ENCODE data around the gene DUSP3.

DUSP3 gene

GRCh38 chr17:43769426-43769825 lies 9.4 kb downstream of the DUSP3 start:
- TF ChIP-seq POLR2A (IDR thresholded peaks at IDR 0.05; ENCODE audit: low read length): no peak
- TF ChIP-seq GATA1 (IDR thresholded peaks at IDR 0.05; ENCODE audit: low read depth, low read length): no peak
- no peak for DNase-seq

DNA sequence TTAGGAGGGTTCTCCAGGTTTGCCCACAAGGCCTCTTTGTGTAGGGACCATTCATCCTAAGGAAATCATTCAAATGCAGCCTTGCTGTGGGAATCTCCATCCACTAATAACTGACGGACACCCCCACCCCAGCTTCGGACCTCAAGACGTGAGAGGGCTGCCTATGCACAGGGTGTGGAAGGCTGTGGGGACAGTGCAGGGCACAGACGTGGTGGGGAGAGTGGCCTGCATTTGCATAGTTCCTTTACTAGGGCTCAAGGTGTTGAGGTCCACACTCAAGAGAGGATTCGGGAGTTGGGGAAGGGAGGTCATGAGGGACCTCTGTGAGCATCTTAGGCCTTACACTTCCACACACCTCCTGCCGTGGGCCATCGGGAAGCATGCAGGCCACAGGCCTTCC lies 9.8 kb downstream of the DUSP3 start:
- no peak for DNase-seq

GRCh38 chr17:43768382-43768781 lies 10.4 kb downstream of the DUSP3 start:
- DNase-seq: no peak
- TF ChIP-seq GATA1 (IDR thresholded peaks at IDR 0.05; ENCODE audit: low read depth, low read length) (no peak), POLR2A (IDR thresholded peaks at IDR 0.05; ENCODE audit: low read length) (no peak)

More for the DNA sequence above, 9.8 kb downstream of the DUSP3 start:
- TF ChIP-seq POLR2A (IDR thresholded peaks at IDR 0.05; ENCODE audit: low read length): no peak
- TF ChIP-seq GATA1 (IDR thresholded peaks at IDR 0.05; ENCODE audit: low read depth, low read length): no peak

DNA sequence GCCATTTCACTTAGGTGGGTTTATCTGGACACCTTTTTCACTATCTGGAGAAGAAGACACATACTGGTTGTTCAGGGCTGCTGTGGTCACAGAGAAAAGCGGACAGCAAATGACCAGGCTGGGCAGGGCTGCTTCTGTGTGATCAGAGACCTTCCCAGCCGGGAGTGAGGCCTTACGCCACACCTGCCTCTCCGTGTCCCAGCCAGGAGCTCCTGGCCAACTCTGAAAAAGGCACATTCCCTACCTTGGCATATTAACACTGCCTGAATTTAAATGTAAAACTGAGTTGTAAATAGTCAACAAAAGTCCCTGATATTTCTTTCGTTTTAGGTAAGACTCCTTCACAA lies 11.1 kb downstream of the DUSP3 start:
- no peak for DNase-seq

GRCh38 chr17:43767053-43767712 lies 11.6 kb downstream of the DUSP3 start:
- no peak for DNase-seq
- TF ChIP-seq POLR2A (IDR thresholded peaks at IDR 0.05; ENCODE audit: low read length) (no peak), GATA1 (IDR thresholded peaks at IDR 0.05; ENCODE audit: low read depth, low read length) (no peak)

More for the DNA sequence above, 11.1 kb downstream of the DUSP3 start:
- TF ChIP-seq GATA1 (IDR thresholded peaks at IDR 0.05; ENCODE audit: low read depth, low read length) (no peak), POLR2A (IDR thresholded peaks at IDR 0.05; ENCODE audit: low read length) (no peak)

GRCh38 chr17:43766413-43767052 lies 12.2 kb downstream of the DUSP3 start:
- peak; percentile 50 to 76 for DNase-seq
- TF ChIP-seq GATA1 (IDR thresholded peaks at IDR 0.05; ENCODE audit: low read depth, low read length) (no peak), POLR2A (IDR thresholded peaks at IDR 0.05; ENCODE audit: low read length) (no peak)

DNA sequence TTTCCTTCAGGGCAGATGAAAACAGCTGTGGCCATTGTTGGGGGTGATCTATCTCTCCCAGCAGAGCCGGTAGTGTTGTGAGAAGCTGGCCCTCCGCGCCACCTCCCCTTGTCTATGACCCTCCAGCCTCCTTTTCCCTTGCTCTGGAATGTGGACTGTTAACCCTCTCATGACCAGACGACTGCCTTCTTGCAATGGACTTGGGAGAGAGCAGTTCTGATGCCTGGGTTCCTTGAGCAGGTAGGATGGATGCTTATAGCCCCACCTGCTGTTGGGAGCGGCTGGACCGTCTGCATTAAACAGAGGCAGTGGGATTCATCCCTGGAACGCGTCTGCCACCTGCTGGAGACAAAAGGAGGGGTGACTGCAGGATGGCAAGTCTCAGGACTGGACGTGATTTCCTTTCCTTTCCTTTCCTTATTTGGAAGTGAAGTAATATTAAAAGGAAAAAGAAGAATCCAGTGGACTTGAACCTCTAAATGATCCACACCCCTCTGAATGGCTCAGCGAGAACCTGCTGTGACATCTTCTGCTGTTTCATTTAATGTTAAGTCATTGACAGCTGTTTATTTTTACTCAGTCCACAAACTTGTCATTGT lies 18.4 kb downstream of the DUSP3 start:
- DNase-seq: peak; percentile 78 to 89
- TF ChIP-seq GATA1 (IDR thresholded peaks at IDR 0.05; ENCODE audit: low read depth, low read length) (no peak), POLR2A (IDR thresholded peaks at IDR 0.05; ENCODE audit: low read length) (no peak)

- TF ChIP-seq POLR2A (IDR thresholded peaks at IDR 0.05; ENCODE audit: low read length): no peak
- no peak for TF ChIP-seq GATA1 (IDR thresholded peaks at IDR 0.05; ENCODE audit: low read depth, low read length)
- DNase-seq: no peak
Observed at GRCh38 chr17:43759836-43760235, 18.9 kb downstream of the DUSP3 start.

GRCh38 chr17:43758497-43759174 lies 20.1 kb downstream of the DUSP3 start, which contains the start of gene SOST:
SOST (minus strand) TSS chr17:43758791; CDS start chr17:43758741, 50 bp downstream.
- DNase-seq: no peak
- TF ChIP-seq POLR2A (IDR thresholded peaks at IDR 0.05; ENCODE audit: low read length) (no peak), GATA1 (IDR thresholded peaks at IDR 0.05; ENCODE audit: low read depth, low read length) (no peak)

DNA sequence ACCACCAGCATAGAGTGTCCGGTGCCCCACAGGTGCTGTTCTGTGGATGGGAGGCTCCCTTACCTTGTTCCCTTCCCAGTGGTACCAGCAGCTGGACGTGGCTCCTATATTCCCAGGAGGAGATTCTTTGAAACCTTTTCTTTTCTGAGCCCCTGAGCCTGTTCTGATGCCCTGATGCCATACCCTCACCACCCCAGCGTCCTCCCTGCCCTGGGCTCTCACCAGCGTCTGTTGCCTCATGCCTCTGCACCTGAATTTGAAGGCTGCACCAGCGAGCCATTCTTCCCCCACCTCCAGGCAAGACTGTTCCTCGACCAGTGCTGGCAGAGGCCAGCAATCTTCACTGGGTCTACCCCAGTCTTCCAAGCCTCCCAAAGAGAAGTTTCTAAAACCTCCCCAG lies 20.7 kb downstream of the DUSP3 start:
- no peak for DNase-seq
- TF ChIP-seq POLR2A (IDR thresholded peaks at IDR 0.05; ENCODE audit: low read length) (no peak), GATA1 (IDR thresholded peaks at IDR 0.05; ENCODE audit: low read depth, low read length) (no peak)

DNA sequence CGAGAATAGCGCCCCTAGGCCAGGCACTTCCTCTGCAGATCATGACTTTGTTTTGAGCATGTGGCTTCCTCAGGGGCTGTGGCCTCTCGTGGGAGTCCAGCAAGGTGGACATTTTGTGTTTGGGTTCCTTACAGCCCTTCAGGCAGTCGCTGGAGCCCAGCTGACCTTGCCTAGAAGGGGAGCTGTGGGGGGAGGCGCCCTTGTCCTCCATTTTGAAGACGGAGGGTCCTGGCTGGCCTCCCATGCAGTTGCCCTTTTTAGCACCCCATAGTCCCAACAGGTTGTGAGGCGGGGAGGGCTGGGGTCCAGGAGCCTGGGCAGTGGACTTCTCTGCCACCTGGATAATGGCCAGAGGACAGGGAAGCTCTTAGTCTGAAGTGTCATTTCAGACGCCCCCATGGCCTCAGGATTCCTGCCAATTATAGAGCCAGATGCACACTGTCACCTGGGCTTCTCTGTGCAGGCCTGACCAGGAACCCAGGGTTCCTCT lies 21.6 kb downstream of the DUSP3 start:
- TF ChIP-seq GATA1 (IDR thresholded peaks at IDR 0.05; ENCODE audit: low read depth, low read length) (no peak), POLR2A (IDR thresholded peaks at IDR 0.05; ENCODE audit: low read length) (no peak)
- no peak for DNase-seq

- DNase-seq: no peak
- TF ChIP-seq GATA1 (IDR thresholded peaks at IDR 0.05; ENCODE audit: low read depth, low read length): no peak
- TF ChIP-seq POLR2A (IDR thresholded peaks at IDR 0.05; ENCODE audit: low read length): no peak
Observed at GRCh38 chr17:43756201-43756600, 22.6 kb downstream of the DUSP3 start.

GRCh38 chr17:43755389-43755875 lies 23.3 kb downstream of the DUSP3 start:
- DNase-seq: peak; percentile 4 to 10
- no peak for TF ChIP-seq GATA1 (IDR thresholded peaks at IDR 0.05; ENCODE audit: low read depth, low read length)
- TF ChIP-seq POLR2A (IDR thresholded peaks at IDR 0.05; ENCODE audit: low read length): no peak

GRCh38 chr17:43754947-43755346 lies 23.8 kb downstream of the DUSP3 start:
- DNase-seq: no peak
- TF ChIP-seq GATA1 (IDR thresholded peaks at IDR 0.05; ENCODE audit: low read depth, low read length) (no peak), POLR2A (IDR thresholded peaks at IDR 0.05; ENCODE audit: low read length) (no peak)

Data from erythroblast (primary cell).